GM21737 (cell line): Measurements from ENCODE around the gene MNT.
A peak's percentile ranks its signal among the peaks of the same experiment; 100 is the strongest.

ENCODE experiments used
- ATAC-seq: cut with Tn5 transposase; IDR thresholded peaks from one replicate; pipeline ENCODE4 v1.9.1; 2021; ENCODE audit warnings: mild to moderate bottlenecking, moderate library complexity; ENCODE audit not compliant: unreplicated experiment

Gene MNT

DNA sequence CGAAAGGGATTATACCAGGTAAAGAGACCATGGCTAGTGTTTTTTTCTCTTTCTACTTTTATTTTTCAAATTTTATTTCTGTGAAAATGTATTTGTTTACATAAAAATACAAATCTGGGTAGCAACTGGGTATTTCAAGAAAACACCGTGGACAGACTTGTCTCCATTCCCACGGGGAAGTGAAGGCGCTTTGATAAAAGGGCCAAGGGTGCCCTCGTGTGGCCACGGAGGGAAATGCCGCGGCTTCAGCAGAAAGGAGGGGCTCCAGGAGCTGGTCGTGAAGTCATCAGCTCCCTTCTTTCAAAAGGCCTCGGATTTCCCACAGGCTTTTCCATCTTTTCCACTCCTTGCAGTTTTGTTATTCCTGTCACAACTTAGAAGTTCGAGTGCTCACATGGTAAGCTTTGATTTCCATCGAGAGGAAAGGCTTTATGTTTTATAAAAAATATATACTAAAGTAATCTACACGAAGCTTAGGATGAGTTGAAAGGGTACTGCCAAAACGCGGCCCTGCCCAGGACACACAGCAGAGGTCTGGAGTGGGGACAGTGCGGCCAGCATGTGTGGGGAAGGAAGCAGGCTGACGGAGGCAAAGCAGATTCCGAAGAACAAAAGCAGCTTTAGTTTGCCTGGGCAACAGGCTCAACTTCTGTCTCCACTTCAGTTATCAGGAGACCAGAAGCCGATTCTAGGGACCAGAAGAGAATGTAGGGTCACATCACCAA lies 15.3 kb upstream of the MNT start:
- no peak for ATAC-seq

DNA sequence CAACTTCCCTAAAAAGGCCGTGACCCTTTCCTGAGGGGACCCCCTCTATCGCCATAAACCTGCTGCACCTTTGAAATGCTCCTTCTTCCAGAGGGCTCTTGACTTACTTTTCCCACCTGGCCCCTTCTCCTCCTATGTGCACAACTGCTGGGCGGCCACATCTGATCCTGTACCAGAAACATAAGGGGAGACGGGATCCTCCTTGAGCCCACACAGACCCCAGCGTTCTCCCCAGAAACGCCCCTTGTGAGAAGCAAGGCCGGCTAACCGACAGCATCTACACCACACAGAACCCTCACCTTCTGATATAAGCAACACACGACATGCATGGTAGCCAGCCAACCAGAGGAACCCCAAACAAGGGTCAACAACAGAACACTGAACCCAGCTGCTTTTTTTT lies 14.2 kb upstream of the MNT start:
- no peak for ATAC-seq

DNA sequence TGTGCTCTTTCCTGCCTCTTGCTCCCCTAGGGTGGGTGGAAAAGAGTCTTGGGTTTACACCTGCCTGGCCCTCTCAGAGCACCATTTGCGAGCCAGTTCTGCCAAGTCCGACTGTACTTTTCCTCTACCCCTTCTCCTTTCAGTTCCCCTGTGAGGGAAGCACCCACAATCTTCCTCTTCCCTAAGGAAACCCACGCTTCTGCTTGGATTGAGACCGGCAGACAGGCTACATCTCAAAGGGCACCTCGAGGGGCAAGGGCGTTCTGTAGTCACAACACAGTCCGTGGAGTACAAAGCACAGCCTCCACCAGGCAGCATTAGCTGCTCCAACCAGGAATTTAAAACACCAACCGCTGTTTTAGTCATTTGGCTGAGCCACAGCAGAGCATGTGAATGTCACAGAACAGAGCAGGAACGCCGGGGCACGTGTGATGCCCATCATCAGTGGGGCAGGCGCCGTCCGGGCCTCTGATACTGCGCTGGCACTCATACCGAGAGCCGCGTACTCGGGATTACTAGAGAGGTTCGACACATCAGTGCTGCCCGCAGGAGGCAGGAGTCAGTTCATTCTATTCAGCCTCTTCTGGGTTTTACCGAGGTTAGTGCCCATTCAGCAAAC lies 13.7 kb upstream of the MNT start:
- no peak for ATAC-seq

DNA sequence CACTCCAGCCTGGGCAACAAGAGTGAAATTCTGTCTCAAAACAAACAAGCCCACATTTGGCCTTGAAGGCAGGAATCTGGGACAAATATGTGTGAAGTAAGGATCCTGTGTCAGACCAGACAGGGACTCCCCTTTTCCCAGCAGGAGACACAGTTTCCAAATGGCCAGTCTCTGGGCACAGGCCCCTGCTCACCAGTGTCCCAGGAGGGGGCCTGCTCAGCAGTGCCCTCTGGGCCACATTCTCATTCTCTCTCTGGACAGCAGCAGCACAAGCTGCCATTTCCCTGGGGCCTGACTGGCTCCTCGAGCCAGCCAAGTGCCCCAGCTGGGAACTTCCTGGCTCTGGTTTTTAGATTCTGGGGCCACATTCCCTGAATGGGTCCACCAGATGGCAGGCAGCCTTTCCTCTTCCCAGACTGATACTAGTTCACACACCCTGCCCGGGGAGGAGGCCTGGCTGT lies 11.7 kb upstream of the MNT start:
- no peak for ATAC-seq

DNA sequence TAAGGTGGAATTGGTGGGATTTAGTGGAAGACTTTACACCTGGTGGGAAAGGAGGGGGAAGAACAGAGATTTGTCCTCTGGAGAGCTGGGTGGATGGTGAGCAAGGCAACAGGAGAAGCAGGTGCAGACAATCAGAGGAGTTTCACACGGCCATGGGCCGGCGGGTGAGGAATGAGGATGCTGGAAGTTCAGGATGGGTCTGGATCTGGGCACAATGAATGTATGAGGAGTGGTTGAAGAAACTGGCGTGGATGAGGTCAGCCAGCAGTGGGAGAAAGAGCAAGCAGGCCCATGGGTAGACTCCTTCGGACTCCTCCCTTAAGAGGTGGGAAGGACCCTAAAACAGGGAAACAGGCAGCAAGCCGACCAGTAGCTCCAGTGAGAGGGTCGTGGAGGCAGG lies 10.1 kb upstream of the MNT start:
- ATAC-seq, result no peak

DNA sequence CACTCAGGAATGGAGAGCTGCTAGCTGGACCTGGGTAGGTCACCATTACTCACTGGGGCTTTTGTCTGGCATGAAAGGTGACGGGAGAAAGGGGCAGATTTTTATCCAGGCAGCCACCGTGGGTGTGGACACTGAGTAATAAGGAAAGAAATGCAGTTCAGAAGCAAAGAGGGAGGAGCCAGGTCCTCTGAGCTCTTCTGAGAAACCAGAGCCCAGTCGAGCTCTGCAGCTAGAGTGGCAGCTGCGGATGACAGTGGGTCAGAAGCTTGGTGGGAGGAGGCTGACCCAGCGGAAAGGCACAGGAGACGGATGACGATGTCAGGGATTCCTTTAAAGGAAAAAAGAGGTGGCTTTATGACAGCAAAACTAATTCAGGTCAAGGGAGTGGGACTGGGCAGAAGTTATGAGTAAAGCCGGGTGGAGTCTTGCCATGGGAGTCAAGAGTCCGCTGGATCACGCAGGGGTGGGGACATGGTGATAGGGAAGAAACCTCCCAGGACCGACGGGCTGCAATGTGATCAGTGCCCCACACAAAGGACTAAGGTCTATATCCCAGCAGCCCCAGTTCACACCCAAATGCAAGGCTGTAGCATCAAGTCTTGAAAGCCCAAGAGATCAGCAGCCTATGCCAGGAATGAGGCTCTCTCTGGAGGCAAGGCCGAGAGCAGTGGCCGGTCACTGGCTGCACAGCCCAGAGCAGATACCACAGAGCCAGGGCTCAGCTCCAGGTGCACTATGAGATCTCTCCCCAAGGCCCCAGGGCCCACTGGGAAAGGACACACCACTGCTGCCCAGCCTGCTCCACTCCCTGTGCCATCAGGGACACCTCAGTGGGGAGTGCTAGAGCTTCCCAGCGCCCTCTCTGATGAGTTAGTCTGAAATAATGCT lies 6.3 kb upstream of the MNT start:
- no peak for ATAC-seq

DNA sequence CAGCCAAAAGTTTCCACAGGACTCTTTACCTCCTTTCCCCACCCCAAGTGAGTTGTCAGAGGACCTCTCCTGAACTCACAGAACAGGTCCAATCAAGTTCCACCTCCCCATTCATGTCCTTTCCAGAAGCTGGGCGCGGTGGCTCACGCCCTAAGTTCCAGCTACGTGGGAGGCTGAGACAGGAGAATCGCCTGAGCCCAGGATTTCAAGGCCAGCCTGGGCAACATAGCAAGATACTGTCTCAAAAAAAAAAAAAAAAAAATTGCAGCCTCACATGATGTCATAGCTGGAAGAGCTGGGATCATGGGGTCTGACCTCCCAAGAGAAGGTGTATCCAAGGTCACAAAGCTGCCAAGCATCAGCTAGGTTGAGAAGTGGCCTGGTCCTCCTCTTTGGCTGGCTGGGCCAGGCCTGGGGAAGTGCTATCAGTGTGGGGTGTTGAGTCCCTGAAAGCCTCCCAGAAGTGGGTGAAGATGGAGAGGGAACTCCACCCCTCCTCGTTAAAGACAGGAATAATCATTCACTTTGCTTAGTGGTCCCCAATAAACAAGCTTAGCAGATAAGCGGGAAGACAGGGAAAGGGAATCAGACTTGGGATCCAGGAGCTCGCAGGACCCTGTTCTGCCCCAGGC lies 5.5 kb upstream of the MNT start:
- ATAC-seq, result no peak

DNA sequence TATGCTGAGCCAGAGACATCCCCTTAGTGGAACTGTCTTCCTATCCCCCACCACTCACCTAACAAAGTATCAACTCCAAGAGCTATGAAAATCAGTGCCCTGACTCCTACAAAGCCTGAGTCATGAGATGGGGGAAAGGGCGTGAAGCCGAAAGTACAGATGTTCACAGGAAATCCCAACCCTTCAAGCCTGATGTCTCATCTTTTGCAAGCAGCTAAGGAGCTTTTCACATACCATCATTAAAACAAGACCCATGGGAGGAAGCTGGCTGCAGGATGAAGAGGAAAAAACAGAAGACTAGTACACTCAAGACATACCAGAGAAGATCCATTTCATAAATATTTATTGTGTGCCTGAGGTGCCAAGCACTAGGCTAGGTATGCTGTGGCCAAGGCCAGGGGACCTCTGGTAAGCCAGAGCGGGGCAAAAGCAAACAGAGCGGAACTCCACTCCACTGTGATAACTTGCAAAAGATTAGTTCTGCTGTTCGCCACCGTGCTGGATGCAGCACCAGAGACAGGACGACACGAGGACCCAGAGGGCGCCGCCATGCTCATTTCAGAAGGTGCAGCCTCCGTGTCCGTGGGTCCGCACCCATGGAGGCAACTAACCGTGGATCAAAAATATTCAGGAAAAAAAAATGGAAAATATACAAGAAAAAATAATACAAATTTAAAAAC lies 4.5 kb upstream of the MNT start:
- no peak for ATAC-seq

DNA sequence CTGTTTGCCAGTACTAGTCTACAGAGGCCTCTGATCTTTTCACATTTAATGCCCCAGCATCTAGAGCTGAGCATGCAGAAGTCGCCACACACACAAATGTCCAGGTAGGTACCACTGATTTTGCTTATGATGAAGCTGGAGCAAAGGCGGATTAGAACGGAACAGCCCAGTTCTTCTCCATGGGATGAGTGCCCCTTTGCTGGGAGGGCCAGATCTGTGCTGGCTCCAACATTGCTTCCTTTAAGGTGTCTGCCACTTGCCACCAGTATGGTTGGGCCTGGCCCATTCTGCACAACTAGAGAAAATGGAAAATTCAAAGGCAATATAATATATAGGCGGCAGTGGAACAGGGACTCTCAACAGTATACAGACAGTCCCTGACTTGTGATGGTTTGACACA lies 2.2 kb upstream of the MNT start:
- ATAC-seq, result no peak

DNA sequence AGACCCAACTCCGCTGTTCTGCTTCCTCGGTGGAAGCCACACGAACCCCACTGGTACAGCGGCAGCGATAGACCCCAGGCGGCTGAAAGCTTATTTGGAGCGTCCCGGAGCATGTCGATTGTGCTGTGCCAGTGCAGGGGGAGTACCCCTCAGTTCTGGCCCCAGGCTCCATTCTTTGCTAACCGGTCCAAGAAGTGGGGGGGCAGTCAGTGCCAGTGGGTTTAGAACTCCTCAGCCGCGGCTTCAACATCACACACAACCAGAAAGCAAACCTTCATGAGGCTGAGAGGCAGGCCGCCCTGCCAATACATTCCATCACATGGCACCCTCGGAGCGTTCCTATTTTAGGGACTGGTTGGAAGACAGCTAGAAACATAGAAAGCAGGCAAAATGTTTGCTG lies 1.7 kb upstream of the MNT start:
- ATAC-seq, result no peak

DNA sequence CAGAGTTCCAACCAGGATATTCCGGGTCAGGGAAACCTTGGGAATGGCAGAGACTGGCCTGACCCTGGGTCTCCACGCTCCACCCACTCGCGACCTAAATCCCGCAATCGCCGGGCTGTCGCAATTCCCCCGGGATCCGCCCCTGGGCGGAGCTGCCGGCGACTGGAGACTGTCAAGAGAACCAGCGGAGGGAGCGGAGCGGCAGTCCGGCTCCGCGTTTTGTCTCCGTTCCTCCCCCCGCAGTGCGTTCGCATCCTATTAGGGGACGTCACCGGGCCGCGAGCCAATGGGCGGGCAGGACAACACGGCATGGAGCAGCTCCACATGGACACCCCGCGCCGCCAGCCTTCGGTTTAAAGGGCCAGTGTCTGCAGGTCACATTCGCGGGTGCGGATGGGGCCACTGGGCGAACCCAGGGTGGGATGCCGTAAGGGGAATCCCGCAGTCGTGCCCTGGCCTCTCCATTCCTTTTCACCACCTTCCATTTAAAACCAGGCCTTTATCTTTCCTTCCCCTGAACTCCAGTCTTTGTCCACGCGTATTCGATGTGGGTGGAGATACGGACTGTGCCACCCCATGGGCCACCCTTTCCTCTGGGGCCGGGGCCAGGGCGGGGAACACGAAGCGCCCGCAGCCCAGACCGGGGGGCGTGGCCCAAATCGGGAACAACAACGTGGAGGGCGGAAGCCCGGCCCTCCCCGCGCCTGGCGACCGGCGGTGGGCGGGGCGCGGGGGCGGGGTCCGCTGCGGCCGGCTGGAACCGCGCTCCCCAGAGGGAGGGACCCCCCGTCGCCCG lies 764 bp upstream of the MNT start:
- ATAC-seq, result peak; percentile 42

DNA sequence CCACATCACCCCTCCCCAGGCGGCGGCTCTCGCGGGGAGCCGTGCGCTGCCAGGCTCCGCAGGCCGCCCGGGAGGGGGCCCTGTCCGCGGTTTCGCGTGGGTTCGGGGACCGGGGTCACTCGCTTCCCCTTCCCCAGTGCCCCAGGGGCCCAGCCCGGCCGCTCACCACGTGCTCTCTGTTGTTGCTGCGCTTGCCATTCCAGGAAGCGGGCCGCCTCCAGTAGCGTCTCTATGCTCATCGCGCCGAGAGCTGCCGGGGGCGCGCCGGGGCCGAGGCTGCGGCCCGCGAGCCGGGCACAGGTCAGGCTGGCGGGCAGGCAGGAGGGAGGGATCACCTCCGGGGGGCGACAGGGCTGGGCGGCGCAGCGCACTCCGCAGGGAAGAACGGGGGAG lies 390 bp downstream of the MNT start:
- ATAC-seq, result no peak

DNA sequence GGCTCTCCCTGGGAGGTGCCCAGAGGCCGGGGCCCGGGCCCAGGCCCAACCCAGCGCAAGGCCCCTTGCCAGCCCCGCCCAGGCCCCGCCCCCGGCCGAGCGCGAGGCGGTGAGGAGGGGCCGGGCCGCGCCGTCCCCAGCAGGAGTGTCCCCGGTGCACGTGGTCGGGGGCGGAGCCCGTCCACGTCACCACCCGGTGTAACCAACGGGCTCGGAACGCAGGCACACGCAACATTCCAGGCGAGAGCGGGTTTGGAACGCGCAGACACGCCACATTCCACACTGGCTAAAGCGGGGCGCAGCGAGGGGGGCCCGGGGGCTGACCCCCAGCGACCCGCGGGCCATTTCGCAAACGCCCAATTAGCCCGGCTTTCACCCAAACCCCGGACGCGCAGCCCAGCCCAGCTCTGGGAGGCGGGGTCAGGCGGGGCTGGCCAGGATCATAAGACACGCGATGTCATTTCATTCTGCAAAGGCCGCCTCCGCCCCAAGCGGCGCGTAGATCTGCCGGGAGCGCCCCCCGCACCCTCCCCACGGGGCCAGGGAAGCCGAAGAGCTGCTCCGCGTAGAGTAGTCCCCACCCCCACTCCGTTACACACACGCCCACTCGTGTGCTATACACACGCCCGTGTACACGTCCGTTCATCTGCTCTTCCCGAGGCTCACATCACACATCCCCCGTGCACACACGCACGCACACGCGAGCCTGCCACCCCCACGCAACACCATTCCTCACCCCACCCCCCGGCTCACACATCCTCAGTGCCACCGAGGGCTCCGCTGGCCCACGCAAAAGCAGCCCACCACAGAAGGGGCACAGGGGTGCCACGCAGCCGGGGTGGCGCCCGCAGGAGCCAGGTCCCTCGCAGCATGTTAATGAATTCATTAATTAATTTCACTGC lies 1.0 kb downstream of the MNT start:
- ATAC-seq, result peak; percentile 31

DNA sequence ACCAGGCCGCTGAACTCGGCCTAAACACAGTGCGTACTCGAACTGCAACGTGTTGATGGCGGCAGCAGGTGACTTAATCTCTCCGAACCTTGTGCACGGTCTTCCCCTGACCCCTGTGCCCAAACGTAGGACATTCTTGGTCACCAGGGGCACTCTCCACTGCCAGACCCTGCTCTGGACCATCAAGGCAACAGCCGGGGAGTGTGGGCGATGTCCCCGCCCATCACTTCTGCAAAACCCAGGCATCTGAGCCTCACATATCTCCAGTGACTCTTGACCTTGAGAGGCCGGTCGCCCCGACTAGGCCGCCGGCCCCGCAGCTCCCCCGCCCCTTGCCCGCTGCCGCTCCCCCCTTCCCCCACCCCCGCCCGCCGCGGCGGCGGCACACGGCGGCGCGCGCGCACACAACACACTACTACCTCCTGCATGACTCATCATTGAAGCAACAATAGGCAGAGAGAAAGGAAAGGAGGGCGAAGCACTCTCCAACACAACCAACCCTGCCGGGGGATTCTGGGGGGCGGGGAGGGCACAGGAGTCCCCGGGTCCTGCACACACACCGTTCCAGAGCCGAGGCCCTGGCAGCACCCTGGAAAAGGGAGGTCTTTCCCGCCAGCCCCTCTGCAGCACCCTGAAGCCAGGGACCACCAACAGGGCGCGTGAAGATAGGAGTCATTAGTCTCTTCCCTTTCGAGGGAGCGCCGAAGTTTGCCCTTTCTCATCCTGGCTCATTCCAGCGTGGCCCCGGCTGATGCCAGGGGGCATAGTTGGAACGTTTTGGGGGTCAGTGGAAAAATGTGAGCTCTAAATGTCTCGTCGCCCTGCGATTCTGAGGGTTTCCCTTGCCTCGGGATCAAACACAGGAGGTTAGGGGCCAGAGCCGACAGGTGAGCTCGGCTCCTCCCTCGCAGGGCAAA lies 1.9 kb downstream of the MNT start:
- no peak for ATAC-seq

DNA sequence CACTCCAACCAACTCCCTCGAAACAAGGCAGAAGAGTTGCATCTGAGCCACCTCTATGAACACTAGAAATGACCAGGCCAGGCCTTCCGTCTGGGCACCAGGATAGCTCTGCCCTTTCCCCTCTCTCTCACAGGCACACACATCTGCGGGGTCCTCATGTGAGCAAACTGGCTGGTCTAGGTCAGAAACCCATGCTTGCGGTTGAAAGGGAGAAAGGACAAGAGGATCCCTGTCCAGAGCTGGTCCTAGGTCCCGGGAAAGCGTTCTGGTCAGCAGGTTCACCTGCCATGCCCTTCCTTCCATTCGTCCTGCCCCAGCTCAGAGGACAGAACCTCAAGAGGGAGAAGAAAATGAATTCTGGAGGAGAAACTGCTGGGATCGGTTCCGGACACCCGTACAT lies 2.7 kb downstream of the MNT start:
- ATAC-seq, result no peak

DNA sequence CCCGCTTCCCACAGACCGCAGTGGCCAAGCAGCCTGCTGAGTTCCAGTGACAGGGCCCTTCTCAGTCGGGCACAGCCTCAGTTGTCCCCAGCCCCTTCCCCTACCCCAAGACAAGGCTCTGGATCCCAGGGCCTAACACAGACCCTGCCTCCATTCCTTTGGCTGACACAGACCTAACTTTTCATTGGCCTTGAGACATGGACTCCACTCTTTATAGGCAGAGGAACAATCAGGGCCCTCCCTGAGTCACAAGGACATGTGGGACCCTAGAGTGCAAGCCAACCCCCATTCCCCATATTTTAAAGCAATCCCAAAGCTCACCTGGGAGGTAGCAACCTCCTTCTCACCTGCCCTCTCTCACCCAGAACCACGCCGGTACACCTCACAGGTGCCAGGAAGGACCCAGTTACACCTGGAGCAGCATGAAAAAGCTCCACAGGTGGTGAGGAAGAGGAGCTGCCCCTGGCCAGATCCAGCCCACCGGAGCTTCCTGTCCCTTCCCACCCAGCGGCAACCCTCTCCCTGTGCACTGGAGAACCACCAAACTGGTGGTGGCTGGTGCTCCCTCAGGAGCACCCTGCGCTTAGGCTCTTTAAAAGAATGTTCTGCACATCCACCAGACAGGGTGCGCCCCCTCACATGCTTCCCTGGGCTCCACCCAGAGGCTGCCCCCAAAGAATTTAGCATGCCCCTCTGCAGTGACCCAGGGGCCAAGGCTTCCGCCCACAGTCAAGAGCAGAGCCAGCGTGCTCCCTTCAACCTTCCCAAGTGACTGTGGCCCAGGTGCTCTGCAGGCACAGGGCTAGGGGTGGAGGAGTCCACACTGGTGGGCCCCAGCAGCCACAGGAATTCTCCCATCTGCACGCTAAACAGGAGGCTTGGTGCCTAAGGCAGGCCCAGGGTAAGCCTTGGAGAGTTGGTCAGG lies 3.4 kb downstream of the MNT start:
- ATAC-seq, result no peak
